GM23248 (cell line): Measurements from ENCODE around the gene MRPS21. TPM values are rescaled to one million over a fixed set of nuclear protein-coding genes. Genes with fewer than 3 reads are reported as not detected.

Experiments
- DNase-seq: peaks from one replicate; pipeline ENCODE4 v3.0.0-alpha.2; 2015
- H2AFZ ChIP-seq: fragments of 200-600 bp; sonication (generic); 2 replicates; pipeline ENCODE4 v1.6.1; 2016; ENCODE audit warnings: antibody characterized with exemption
- H3F3A ChIP-seq: fragments of 200-600 bp; sonication (generic); 2 replicates; pipeline ENCODE4 v1.6.1; 2016; ENCODE audit warnings: mild to moderate bottlenecking, antibody characterized with exemption, mixed run types; ENCODE audit not compliant: insufficient read depth
- H3K27ac ChIP-seq: fragments of 200-600 bp; sonication (generic); 2 replicates; pipeline ENCODE4 v1.5.1; 2016; ENCODE audit warnings: mild to moderate bottlenecking
- H3K27me3 ChIP-seq: fragments of 200-600 bp; sonication (generic); replicated peaks from 2 replicates; pipeline ENCODE4 v1.6.1; 2016; ENCODE audit warnings: mild to moderate bottlenecking; ENCODE audit not compliant: insufficient read depth
- H3K36me3 ChIP-seq: fragments of 200-600 bp; sonication (generic); 2 replicates; pipeline ENCODE4 v1.6.1; 2016; ENCODE audit warnings: low read depth, mild to moderate bottlenecking
- H3K4me1 ChIP-seq: fragments of 200-600 bp; sonication (generic); 2 replicates; pipeline ENCODE4 v1.6.1; 2016; ENCODE audit warnings: mild to moderate bottlenecking; ENCODE audit not compliant: insufficient read depth
- H3K4me2 ChIP-seq: fragments of 200-600 bp; sonication (generic); one replicate; pipeline ENCODE4 v1.6.1; 2016; ENCODE audit warnings: mild to moderate bottlenecking; ENCODE audit not compliant: unreplicated experiment
- H3K4me3 ChIP-seq: fragments of 200-600 bp; sonication (generic); 2 replicates; pipeline ENCODE4 v1.5.1; 2016; ENCODE audit warnings: mild to moderate bottlenecking
- H3K79me2 ChIP-seq: fragments of 200-600 bp; sonication (generic); 2 replicates; pipeline ENCODE4 v1.6.1; 2016; ENCODE audit warnings: mild to moderate bottlenecking; ENCODE audit not compliant: insufficient read depth
- H3K9ac ChIP-seq: fragments of 200-600 bp; sonication (generic); 2 replicates; pipeline ENCODE4 v1.6.1; 2016; ENCODE audit warnings: mild to moderate bottlenecking
- H3K9me2 ChIP-seq: fragments of 200-600 bp; sonication (generic); 2 replicates; pipeline ENCODE4 v1.6.1; 2016; ENCODE audit warnings: mixed run types, mild to moderate bottlenecking, moderate library complexity; ENCODE audit not compliant: insufficient read depth
- H3K9me3 ChIP-seq: fragments of 200-600 bp; sonication (generic); one replicate; pipeline ENCODE4 v1.6.1; 2017; ENCODE audit warnings: low read depth
- H4K20me1 ChIP-seq: fragments of 200-600 bp; sonication (generic); 2 replicates; pipeline ENCODE4 v1.6.0; 2016; ENCODE audit not compliant: insufficient read depth
- EZH2 ChIP-seq: fragments of 200-600 bp; sonication (generic); IDR thresholded peaks from 2 replicates; pipeline ENCODE4 v1.6.1; 2018; ENCODE audit warnings: antibody characterized with exemption, mild to moderate bottlenecking; ENCODE audit not compliant: insufficient read depth, poor library complexity, severe bottlenecking
- EZH2phosphoT487 ChIP-seq: fragments of 200-600 bp; sonication (generic); IDR thresholded peaks from 2 replicates; pipeline ENCODE4 v1.6.1; 2018; ENCODE audit warnings: antibody characterized with exemption, moderate library complexity, mild to moderate bottlenecking, low read depth; ENCODE audit not compliant: insufficient read depth
- WGBS, 2 experiments: methylation state at CpG; one replicate each; pipeline ENCODE4 v1.1.6; 2015 to 2017; ENCODE audit warnings: low lambda C conversion rate in 2 of 2, low coverage in 1 of 2; ENCODE audit errors: missing lambda C conversion rate in 2 of 2; 5-methylcytosine and 5-hydroxymethylcytosine counted together
- in situ Hi-C: fragments of 300-500 bp; cut with MboI; formaldehyde crosslinking; loops from 2 replicates; pipeline ENCODE4 v1.15.0; 2020
- polyA plus RNA-seq: library from polyadenylated mRNA; unstranded; fragments of >200 nt; fragmentation: Nextera tagmentation; extraction: Ambion mirVana; gene quantifications from 2 replicates; pipeline ENCODE4 v1.2.1, GENCODE V29; 2016
- total RNA-seq: library from RNA; depleted of rRNA; stranded (reverse); fragments of >200 nt; shearing (Covaris generic); gene quantifications from 2 replicates; pipeline ENCODE4 v1.2.3, GENCODE V29; 2014

The MRPS21 gene
- total and polyA plus RNA-seq, 2 experiments from 2014 or later, result 37.9 to 116 TPM

GRCh38 chr1:150283260-150283659 is 10.4 kb upstream of the MRPS21 start:
- TF ChIP-seq EZH2phosphoT487, result no peak
- no peak for TF ChIP-seq EZH2
- Histone ChIP-seq H3K9me2 (no peaks in the 10 kb centered on the region), H4K20me1 (no peaks in the 10 kb centered on the region), H3F3A (0 out of 2 replicates have a peak, but pooled peaks cover 10% of the 10 kb centered on the region), H3K9ac (peak overlapping the region; percentile 82), H3K27ac (no peak overlapping the region), H3K4me3 (peak overlapping the region; percentile 78), H3K4me1 (0 out of 2 replicates have a peak, but pooled peaks cover 7% of the 10 kb centered on the region), H3K27me3 (no peaks in the 10 kb centered on the region), H3K79me2 (no peaks in the 10 kb centered on the region), H2AFZ (peak overlapping the region; percentile 93), H3K36me3 (no peaks in the 10 kb centered on the region), H3K9me3 (no peaks in the 10 kb centered on the region), H3K4me2 (peak overlapping the region; percentile 94)
- in situ Hi-C loops, result no loop called here
- no peak for DNase-seq
- 82 to 84% methylated on average over 12 of the region's 12 CpGs for WGBS, 2 experiments

- Histone ChIP-seq H3F3A (no peaks in the 10 kb centered on the region), H3K4me3 (no peak overlapping the region), H3K27me3 (no peaks in the 10 kb centered on the region), H3K79me2 (peaks cover 2% of the 10 kb centered on the region), H3K9ac (no peak overlapping the region), H3K4me2 (no peak overlapping the region), H3K9me2 (no peaks in the 10 kb centered on the region), H3K9me3 (no peaks in the 10 kb centered on the region), H2AFZ (no peak overlapping the region), H4K20me1 (no peaks in the 10 kb centered on the region), H3K4me1 (peaks cover 5% of the 10 kb centered on the region), H3K27ac (no peak overlapping the region), H3K36me3 (no peaks in the 10 kb centered on the region)
- TF ChIP-seq EZH2, result no peak
- TF ChIP-seq EZH2phosphoT487, result no peak
- in situ Hi-C loops, result no loop called here
- WGBS, 2 experiments, result 55 to 61% methylated on average over 1 of the region's 1 CpG
- DNase-seq, result no peak
These were observed 5.3 kb upstream of the MRPS21 start for GRCh38 chr1:150288382-150288781.

DNA sequence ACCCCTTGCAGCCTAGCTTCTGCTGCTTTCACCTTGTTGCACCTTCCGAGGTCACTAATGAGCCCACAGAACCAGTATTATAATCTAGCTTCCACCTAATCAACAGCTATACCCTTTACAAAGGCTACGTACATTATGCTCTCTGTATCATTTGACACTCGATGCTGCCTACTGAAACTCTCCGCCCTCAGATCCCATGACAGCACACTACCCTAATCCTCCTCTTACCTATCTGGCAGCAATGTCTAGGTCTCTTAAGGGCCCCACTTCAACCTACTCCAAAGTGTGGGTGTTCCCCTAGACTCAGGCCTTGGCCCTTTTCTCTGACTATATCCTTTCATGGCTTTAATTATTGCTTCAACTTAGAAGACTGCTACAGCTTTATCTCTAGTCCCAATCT is 4.8 kb upstream of the MRPS21 start:
- no peak overlapping the region for H3K4me2 ChIP-seq
- TF ChIP-seq EZH2phosphoT487, result no peak
- H3K4me3 ChIP-seq, result no peak overlapping the region
- no peaks in the 10 kb centered on the region for H3K36me3 ChIP-seq
- WGBS, 2 experiments, result 92 to 94% methylated on average over 4 of the region's 4 CpGs
- H4K20me1 ChIP-seq, result no peaks in the 10 kb centered on the region
- no peaks in the 10 kb centered on the region for H3K27me3 ChIP-seq
- peaks cover 6% of the 10 kb centered on the region for H3K4me1 ChIP-seq
- no peaks in the 10 kb centered on the region for H3F3A ChIP-seq
- H3K9me2 ChIP-seq, result no peaks in the 10 kb centered on the region
- H3K9me3 ChIP-seq, result no peaks in the 10 kb centered on the region
- peaks cover 7% of the 10 kb centered on the region for H3K79me2 ChIP-seq
- no peak for DNase-seq
- H3K27ac ChIP-seq, result no peak overlapping the region
- no peak overlapping the region for H3K9ac ChIP-seq
- in situ Hi-C loops, result no loop called here
- no peak overlapping the region for H2AFZ ChIP-seq

GRCh38 chr1:150295476-150295875 is 1.8 kb downstream of the MRPS21 start:
- in situ Hi-C loops, result no loop called here
- Histone ChIP-seq H3K4me2 (no peak overlapping the region), H4K20me1 (0 out of 2 replicates have a peak, but pooled peaks cover 3% of the 10 kb centered on the region), H3K27me3 (no peaks in the 10 kb centered on the region), H3K36me3 (peaks cover 5% of the 10 kb centered on the region; the same call in 1 of the 2 replicates), H3K79me2 (peaks cover 70% of the 10 kb centered on the region), H3K4me3 (no peak overlapping the region), H3K4me1 (peaks cover 10% of the 10 kb centered on the region), H3F3A (no peaks in the 10 kb centered on the region), H3K9me2 (no peaks in the 10 kb centered on the region), H3K27ac (no peak overlapping the region), H2AFZ (no peak overlapping the region), H3K9me3 (no peaks in the 10 kb centered on the region), H3K9ac (no peak overlapping the region)
- TF ChIP-seq EZH2 (no peak), EZH2phosphoT487 (no peak)
- DNase-seq, result no peak
- 97 to 100% methylated on average over 2 of the region's 2 CpGs for WGBS, 2 experiments

- Histone ChIP-seq H3K4me1 (0 out of 2 replicates have a peak, but pooled peaks cover under 1% of the 10 kb centered on the region), H3K27me3 (no peaks in the 10 kb centered on the region), H3K9me3 (no peaks in the 10 kb centered on the region), H2AFZ (no peak overlapping the region), H3K36me3 (peaks cover 27% of the 10 kb centered on the region), H3F3A (no peaks in the 10 kb centered on the region; the same call in 1 of the 2 replicates), H3K9me2 (no peaks in the 10 kb centered on the region), H3K4me3 (no peak overlapping the region), H3K79me2 (peaks cover 78% of the 10 kb centered on the region), H3K9ac (no peak overlapping the region), H4K20me1 (0 out of 2 replicates have a peak, but pooled peaks cover 3% of the 10 kb centered on the region), H3K27ac (no peak overlapping the region), H3K4me2 (no peak overlapping the region)
- DNase-seq, result no peak
- in situ Hi-C loops, result no loop called here
- WGBS, 2 experiments, result 97 to 98% methylated on average over 3 of the region's 3 CpGs
- TF ChIP-seq EZH2phosphoT487 (no peak), EZH2 (no peak)
These were observed 6.1 kb downstream of the MRPS21 start for GRCh38 chr1:150299716-150300115.
